HL-60 (cell line): ENCODE data around the gene SCN2A.

ENCODE experiments used
- DNase-seq, 2 experiments: peaks; one replicate each; pipeline ENCODE4 v3.0.0-alpha.2; 2010 to 2020; ENCODE audit warnings: low read depth in 1 of 2, low spot score in 1 of 2
- H3K27ac ChIP-seq: fragments of 250-450 bp; sonication (Bioruptor Pico); replicated peaks from 2 replicates; pipeline ENCODE4 v1.5.1; 2020; ENCODE audit warnings: mild to moderate bottlenecking, moderate library complexity
- H3K27me3 ChIP-seq: fragments of 250-450 bp; sonication (Bioruptor Pico); 2 replicates; pipeline ENCODE4 v1.5.1; 2021; ENCODE audit warnings: mild to moderate bottlenecking, moderate library complexity; ENCODE audit not compliant: insufficient read depth, poor library complexity, severe bottlenecking
- H3K4me3 ChIP-seq: replicated peaks from 2 replicates; pipeline ENCODE4 v1.5.1; 2011; ENCODE audit warnings: mild to moderate bottlenecking, control low read depth, low read length; ENCODE audit not compliant: insufficient read depth
- CTCF ChIP-seq: IDR thresholded peaks from one replicate; pipeline ENCODE4 v1.5.1; 2011; ENCODE audit warnings: low read length, control low read depth, inconsistent platforms; ENCODE audit not compliant: insufficient read depth
- GABPA ChIP-seq: IDR thresholded peaks from 2 replicates; pipeline ENCODE4 v1.6.1; 2012; ENCODE audit warnings: low read depth
- POLR2AphosphoS5 ChIP-seq: IDR thresholded peaks from 2 replicates; pipeline ENCODE4 v1.6.1; 2012; ENCODE audit warnings: low read depth
- REST ChIP-seq: IDR thresholded peaks from 2 replicates; pipeline ENCODE4 v1.6.1; 2012; ENCODE audit warnings: low read depth; ENCODE audit not compliant: insufficient replicate concordance
- SPI1 ChIP-seq: IDR thresholded peaks from 2 replicates; pipeline ENCODE4 v1.6.1; 2012; ENCODE audit warnings: low read depth, mild to moderate bottlenecking, borderline replicate concordance

The SCN2A gene

GRCh38 chr2:165417009-165417408 is 177.8 kb downstream of the SCN2A start:
- H3K27me3 ChIP-seq: peaks cover under 1% of the 10 kb centered on the region
- no peak overlapping the region for H3K27ac ChIP-seq
- H3K4me3 ChIP-seq: no peak overlapping the region
- no peak for DNase-seq
- TF ChIP-seq GABPA (no peak), CTCF (no peak), SPI1 (no peak), POLR2AphosphoS5 (no peak), REST (no peak)

- Histone ChIP-seq H3K27me3 (no peaks in the 10 kb centered on the region), H3K4me3 (no peak overlapping the region), H3K27ac (no peak overlapping the region)
- DNase-seq: no peak
- no peak for TF ChIP-seq REST
- TF ChIP-seq POLR2AphosphoS5: no peak
- TF ChIP-seq SPI1: no peak
- no peak for TF ChIP-seq GABPA
- TF ChIP-seq CTCF: no peak
Measured at GRCh38 chr2:165420231-165420630, 181.0 kb downstream of the SCN2A start.

GRCh38 chr2:165423081-165423480 is 183.9 kb downstream of the SCN2A start:
- TF ChIP-seq GABPA: no peak
- TF ChIP-seq POLR2AphosphoS5: no peak
- TF ChIP-seq REST: no peak
- no peak for TF ChIP-seq SPI1
- TF ChIP-seq CTCF: no peak
- Histone ChIP-seq H3K4me3 (no peak overlapping the region), H3K27me3 (no peaks in the 10 kb centered on the region), H3K27ac (no peak overlapping the region)
- no peak for DNase-seq
